Measurements from ENCODE around the gene MBP. TPM values are rescaled to one million over a fixed set of nuclear protein-coding genes. Genes with fewer than 3 reads are reported as not detected.

Gene MBP
- total RNA-seq, 1 experiment from 2014 or later: 88.8 TPM

- DNase-seq (ENCODE audit: low read depth, low spot score): no peak
- Histone ChIP-seq H3K4me3 (ENCODE audit: low read depth in 2 of 2, low read length in 2 of 2) (no peak overlapping the region), H3K4me1 (ENCODE audit: control insufficient read depth, insufficient read depth, low read length) (peaks cover 25% of the 10 kb centered on the region), H3K27ac (ENCODE audit: low read length) (no peak overlapping the region), H3K36me3 (ENCODE audit: control insufficient read depth, insufficient read depth, low read length) (no peaks in the 10 kb centered on the region), H3K9me3 (ENCODE audit: control insufficient read depth, insufficient read depth, low read depth, low read length) (no peaks in the 10 kb centered on the region), H3K27me3 (ENCODE audit: control insufficient read depth, insufficient read depth, low read length) (no peaks in the 10 kb centered on the region)
- intact Hi-C loops (cut with micrococcal nuclease; ENCODE audit: unreplicated experiment) (no loop called here), in situ Hi-C loops (cut with HindIII; ENCODE audit: low pct_unique_long_range_greater_than_20kb, low sequenced_read_pairs) (no loop called here)
- no peak for TF ChIP-seq SIN3A (IDR thresholded peaks at IDR 0.05; ENCODE audit: borderline replicate concordance, insufficient read depth, low read depth, low read length)
- POLR2A ChIA-PET: no interaction called here
- CTCF ChIA-PET: no interaction called here
- no peak for ATAC-seq
- no TSS peak for BruUV-seq (replicated peaks)
These were observed 55.2 kb downstream of the MBP start for GRCh38 chr18:77077401-77077800.

GRCh38 chr18:77076111-77076510 is 56.5 kb downstream of the MBP start:
- in situ Hi-C loops (cut with HindIII; ENCODE audit: low pct_unique_long_range_greater_than_20kb, low sequenced_read_pairs) (no loop called here), intact Hi-C loops (cut with micrococcal nuclease; ENCODE audit: unreplicated experiment) (no loop called here)
- DNase-seq (ENCODE audit: low read depth, low spot score) (no peak), ATAC-seq (no peak)
- H3K27ac ChIP-seq (ENCODE audit: low read length): no peak overlapping the region
- H3K36me3 ChIP-seq (ENCODE audit: control insufficient read depth, insufficient read depth, low read length): no peaks in the 10 kb centered on the region
- BruUV-seq (replicated peaks): no TSS peak
- no peak overlapping the region for H3K4me3 ChIP-seq (ENCODE audit: low read depth in 2 of 2, low read length in 2 of 2)
- H3K9me3 ChIP-seq (ENCODE audit: control insufficient read depth, insufficient read depth, low read depth, low read length): no peaks in the 10 kb centered on the region
- CTCF ChIA-PET: no interaction called here
- TF ChIP-seq CTCF (IDR thresholded peaks at IDR 0.05): no peak
- no peak for TF ChIP-seq POLR2AphosphoS5 (IDR thresholded peaks at IDR 0.05; ENCODE audit: low read depth, low read length)
- TF ChIP-seq TCF7L2 (IDR thresholded peaks at IDR 0.05; ENCODE audit: low read depth, low read length): no peak
- TF ChIP-seq REST (IDR thresholded peaks at IDR 0.05; ENCODE audit: insufficient read depth in 1 of 2, low read depth in 2 of 2, low read length in 1 of 2): no peak
- TF ChIP-seq SIN3A (IDR thresholded peaks at IDR 0.05; ENCODE audit: borderline replicate concordance, insufficient read depth, low read depth, low read length): no peak
- POLR2A ChIA-PET: no interaction called here
- H3K27me3 ChIP-seq (ENCODE audit: control insufficient read depth, insufficient read depth, low read length): no peaks in the 10 kb centered on the region
- H3K4me1 ChIP-seq (ENCODE audit: control insufficient read depth, insufficient read depth, low read length): peaks cover 38% of the 10 kb centered on the region

GRCh38 chr18:77074431-77074830 is 58.2 kb downstream of the MBP start:
- CTCF ChIA-PET: interaction anchor here (0.8 kb wide), 1 partner anchor 138 kb away, joined by 3 read pairs; no protein-coding TSS in a partner anchor
- Histone ChIP-seq H3K36me3 (ENCODE audit: control insufficient read depth, insufficient read depth, low read length) (no peaks in the 10 kb centered on the region), H3K4me3 (ENCODE audit: low read depth in 2 of 2, low read length in 2 of 2) (no peak overlapping the region), H3K4me1 (ENCODE audit: control insufficient read depth, insufficient read depth, low read length) (peaks cover 48% of the 10 kb centered on the region), H3K27me3 (ENCODE audit: control insufficient read depth, insufficient read depth, low read length) (no peaks in the 10 kb centered on the region), H3K9me3 (ENCODE audit: control insufficient read depth, insufficient read depth, low read depth, low read length) (no peaks in the 10 kb centered on the region), H3K27ac (ENCODE audit: low read length) (peak overlapping the region; percentile 36; the same call in 1 of the 2 replicates)
- in situ Hi-C loops (cut with HindIII; ENCODE audit: low pct_unique_long_range_greater_than_20kb, low sequenced_read_pairs) (no loop called here), intact Hi-C loops (cut with micrococcal nuclease; ENCODE audit: unreplicated experiment) (no loop called here)
- ATAC-seq (no peak), DNase-seq (ENCODE audit: low read depth, low spot score) (no peak)
- TF ChIP-seq REST (IDR thresholded peaks at IDR 0.05; ENCODE audit: insufficient read depth in 1 of 2, low read depth in 2 of 2, low read length in 1 of 2) (no peak), CTCF (IDR thresholded peaks at IDR 0.05) (no peak), SIN3A (IDR thresholded peaks at IDR 0.05; ENCODE audit: borderline replicate concordance, insufficient read depth, low read depth, low read length) (no peak), POLR2AphosphoS5 (IDR thresholded peaks at IDR 0.05; ENCODE audit: low read depth, low read length) (no peak), TCF7L2 (IDR thresholded peaks at IDR 0.05; ENCODE audit: low read depth, low read length) (no peak)
- POLR2A ChIA-PET: no interaction called here
- BruUV-seq (replicated peaks): no TSS peak
